ENCODE measurements around the gene ADH5.
"Not testable (repeated sequence)": the region's sequence is repeated elsewhere in the genome, so short reads cannot be mapped to it uniquely, and the experiment has no call there.

Gene ADH5

GRCh38 chr4:99029018-99029735, 59.4 kb downstream of the ADH5 start:
- peak; percentile 16 for DNase-seq (ENCODE audit: low read depth)
- no peak overlapping the region for H3K9ac ChIP-seq (ENCODE audit: low read length)
- no peaks in the 10 kb centered on the region for H3K27me3 ChIP-seq (replicated peaks; ENCODE audit: control insufficient read depth, insufficient read depth, low read length)
- H3K36me3 ChIP-seq (ENCODE audit: control insufficient read depth, insufficient read depth, low read length, severe bottlenecking): peaks cover 4% of the 10 kb centered on the region
- peaks cover 14% of the 10 kb centered on the region for H3K4me1 ChIP-seq (ENCODE audit: control insufficient read depth, insufficient read depth, low read length)
- no peaks in the 10 kb centered on the region for H3K9me3 ChIP-seq (ENCODE audit: control insufficient read depth, low read length)
- H3K4me3 ChIP-seq (ENCODE audit: low read length): no peak overlapping the region

DNA sequence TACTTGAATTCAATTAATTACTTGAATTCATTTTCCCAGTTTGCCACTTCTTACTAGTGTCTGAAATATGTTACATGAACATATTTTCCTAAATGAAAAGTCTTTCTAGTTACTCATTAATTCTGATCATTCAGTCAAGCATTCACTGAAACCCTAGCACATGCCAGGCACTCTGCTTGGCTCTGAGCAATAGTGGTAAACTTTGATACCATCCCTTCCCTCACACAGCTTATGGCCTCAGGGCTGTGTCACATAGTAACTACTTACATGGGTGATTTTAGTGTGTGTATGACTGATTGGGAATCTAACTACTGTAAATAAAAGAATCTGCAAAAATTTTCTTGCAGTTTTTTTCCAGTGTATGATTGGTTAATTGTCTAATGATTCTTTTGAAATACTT, 60.4 kb downstream of the ADH5 start:
- Histone ChIP-seq H3K27me3 (replicated peaks; ENCODE audit: control insufficient read depth, insufficient read depth, low read length) (no peaks in the 10 kb centered on the region), H3K9ac (ENCODE audit: low read length) (no peak overlapping the region), H3K9me3 (ENCODE audit: control insufficient read depth, low read length) (no peaks in the 10 kb centered on the region), H3K4me3 (ENCODE audit: low read length) (no peak overlapping the region), H3K4me1 (ENCODE audit: control insufficient read depth, insufficient read depth, low read length) (peaks cover 14% of the 10 kb centered on the region), H3K36me3 (ENCODE audit: control insufficient read depth, insufficient read depth, low read length, severe bottlenecking) (peaks cover 4% of the 10 kb centered on the region)
- peak; percentile 22 for DNase-seq (ENCODE audit: low read depth)

- Histone ChIP-seq H3K36me3 (ENCODE audit: control insufficient read depth, insufficient read depth, low read length, severe bottlenecking) (peaks cover 4% of the 10 kb centered on the region), H3K27me3 (replicated peaks; ENCODE audit: control insufficient read depth, insufficient read depth, low read length) (no peaks in the 10 kb centered on the region), H3K4me3 (ENCODE audit: low read length) (no peak overlapping the region), H3K9ac (ENCODE audit: low read length) (no peak overlapping the region), H3K4me1 (ENCODE audit: control insufficient read depth, insufficient read depth, low read length) (peaks cover 14% of the 10 kb centered on the region), H3K9me3 (ENCODE audit: control insufficient read depth, low read length) (no peaks in the 10 kb centered on the region)
- DNase-seq (ENCODE audit: low read depth): no peak
Observed at GRCh38 chr4:99027304-99027703, 61.3 kb downstream of the ADH5 start.

DNA sequence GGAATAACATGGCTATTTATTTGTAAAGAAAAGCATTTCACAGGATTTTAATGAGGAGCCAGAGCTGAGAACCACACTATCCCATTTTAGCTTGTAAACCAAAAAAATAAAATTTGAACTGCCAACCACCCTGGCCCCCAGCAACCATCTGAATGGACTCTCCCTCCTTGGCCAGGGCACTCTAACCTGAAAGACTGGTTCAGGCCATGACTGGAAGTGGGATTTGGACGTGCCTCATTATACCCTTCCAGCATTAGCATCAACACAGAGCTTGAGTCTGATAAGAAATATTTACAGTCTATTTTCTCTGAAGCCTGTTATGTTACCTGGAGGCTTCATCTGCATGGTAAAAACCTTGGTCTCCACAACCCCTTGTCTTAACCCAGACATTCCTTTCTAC, 63.1 kb downstream of the ADH5 start:
- peaks cover 14% of the 10 kb centered on the region for H3K4me1 ChIP-seq (ENCODE audit: control insufficient read depth, insufficient read depth, low read length)
- H3K36me3 ChIP-seq (ENCODE audit: control insufficient read depth, insufficient read depth, low read length, severe bottlenecking): no peaks in the 10 kb centered on the region
- no peak overlapping the region for H3K4me3 ChIP-seq (ENCODE audit: low read length)
- H3K9me3 ChIP-seq (ENCODE audit: control insufficient read depth, low read length): peaks cover 7% of the 10 kb centered on the region
- DNase-seq (ENCODE audit: low read depth): no peak
- H3K9ac ChIP-seq (ENCODE audit: low read length): no peak overlapping the region
- H3K27me3 ChIP-seq (replicated peaks; ENCODE audit: control insufficient read depth, insufficient read depth, low read length): no peaks in the 10 kb centered on the region

DNA sequence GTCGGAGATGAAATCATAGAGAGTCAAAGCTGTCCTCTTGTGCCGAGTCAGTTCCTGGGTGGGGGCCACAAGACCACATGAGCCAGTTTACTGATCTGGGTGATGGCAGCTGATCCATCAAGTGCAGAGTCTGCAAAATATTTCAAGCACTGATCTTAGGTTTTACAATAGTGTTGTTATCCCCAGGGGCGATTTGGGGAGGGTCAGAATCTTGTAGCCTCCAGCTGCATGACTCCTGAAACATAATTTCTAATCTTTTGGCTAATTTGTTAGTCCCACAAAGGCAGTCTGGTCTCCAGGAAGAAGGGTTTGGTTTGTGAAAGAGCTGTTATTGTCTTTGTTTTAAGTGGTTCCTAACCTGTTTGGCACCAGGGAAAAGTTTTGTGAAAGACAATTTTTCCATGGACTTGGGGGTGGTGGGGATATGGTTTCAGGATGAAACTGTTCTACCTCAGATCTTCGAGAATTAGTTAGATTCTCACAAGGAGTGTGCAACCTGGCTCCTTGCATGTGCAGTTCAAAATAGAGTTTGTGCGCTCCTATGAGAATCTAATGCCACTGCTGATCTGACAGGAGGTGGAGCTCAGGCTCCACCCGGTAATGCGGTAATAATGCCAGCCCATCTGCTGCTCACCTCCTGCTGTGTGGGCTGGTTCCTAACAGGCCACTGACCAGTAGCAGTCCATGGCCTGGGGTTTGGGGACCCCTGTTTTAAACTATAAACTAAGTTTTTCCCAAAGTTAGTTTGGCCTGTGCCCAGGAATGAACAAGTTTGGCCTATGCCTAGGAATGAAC, 63.9 kb downstream of the ADH5 start:
- peaks cover 14% of the 10 kb centered on the region for H3K4me1 ChIP-seq (ENCODE audit: control insufficient read depth, insufficient read depth, low read length)
- no peak overlapping the region for H3K4me3 ChIP-seq (ENCODE audit: low read length)
- peaks cover 7% of the 10 kb centered on the region for H3K9me3 ChIP-seq (ENCODE audit: control insufficient read depth, low read length)
- H3K9ac ChIP-seq (ENCODE audit: low read length): no peak overlapping the region
- H3K27me3 ChIP-seq (replicated peaks; ENCODE audit: control insufficient read depth, insufficient read depth, low read length): no peaks in the 10 kb centered on the region
- no peak for DNase-seq (ENCODE audit: low read depth)
- no peaks in the 10 kb centered on the region for H3K36me3 ChIP-seq (ENCODE audit: control insufficient read depth, insufficient read depth, low read length, severe bottlenecking)

GRCh38 chr4:99023800-99024251, 64.8 kb downstream of the ADH5 start:
- not testable (repeated sequence) for H3K4me3 ChIP-seq (ENCODE audit: low read length); H3K9ac ChIP-seq (ENCODE audit: low read length); DNase-seq (ENCODE audit: low read depth); H3K9me3 ChIP-seq (ENCODE audit: control insufficient read depth, low read length); H3K36me3 ChIP-seq (ENCODE audit: control insufficient read depth, insufficient read depth, low read length, severe bottlenecking); H3K27me3 ChIP-seq (replicated peaks; ENCODE audit: control insufficient read depth, insufficient read depth, low read length); H3K4me1 ChIP-seq (ENCODE audit: control insufficient read depth, insufficient read depth, low read length)

DNA sequence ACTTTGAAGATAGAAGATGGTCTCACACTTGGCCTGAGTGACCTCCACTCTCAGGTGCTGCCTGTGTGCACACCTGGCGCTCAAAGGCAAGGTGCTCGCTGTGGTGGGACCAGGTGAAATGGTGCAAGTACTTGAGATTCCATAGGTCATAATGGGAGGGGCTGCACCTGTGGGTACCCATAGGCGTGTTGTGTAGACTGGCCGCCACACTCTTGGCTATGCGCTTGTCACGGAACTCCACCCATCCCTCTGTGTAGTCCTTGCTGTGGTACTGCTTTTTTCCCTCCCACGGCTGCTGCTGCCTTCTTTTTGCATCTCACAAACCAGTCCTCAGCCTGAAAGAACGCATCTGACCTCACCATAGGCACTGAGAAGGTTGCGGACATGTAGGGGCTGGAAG, 66.0 kb downstream of the ADH5 start:
- Histone ChIP-seq H3K9me3 (ENCODE audit: control insufficient read depth, low read length) (peaks cover 7% of the 10 kb centered on the region), H3K4me1 (ENCODE audit: control insufficient read depth, insufficient read depth, low read length) (no peaks in the 10 kb centered on the region)

DNA sequence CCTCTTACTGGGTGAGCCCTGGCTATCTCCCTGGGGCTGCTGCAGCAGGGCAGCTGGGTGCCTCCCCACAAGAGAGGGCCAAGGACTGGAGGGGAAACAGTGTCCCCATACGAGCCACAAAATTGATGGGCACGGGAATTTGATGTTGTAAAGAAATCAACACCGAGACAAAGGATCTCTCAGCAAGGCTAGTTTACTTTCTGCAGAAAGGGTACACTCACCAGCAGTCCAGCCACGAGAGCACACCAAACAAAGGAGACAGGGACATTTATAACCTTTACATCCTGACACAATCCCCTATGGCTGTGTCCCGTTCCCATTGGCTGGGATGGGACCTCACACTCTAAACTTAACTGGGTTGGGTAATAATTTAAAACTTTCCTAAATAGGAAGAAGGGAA, 67.2 kb downstream of the ADH5 start:
- DNase-seq (ENCODE audit: low read depth): no peak
- H3K4me1 ChIP-seq (ENCODE audit: control insufficient read depth, insufficient read depth, low read length): no peaks in the 10 kb centered on the region
- peaks cover 7% of the 10 kb centered on the region for H3K9me3 ChIP-seq (ENCODE audit: control insufficient read depth, low read length)

More for the DNA sequence above, 66.0 kb downstream of the ADH5 start:
- Histone ChIP-seq H3K9ac (ENCODE audit: low read length) (no peak overlapping the region), H3K36me3 (ENCODE audit: control insufficient read depth, insufficient read depth, low read length, severe bottlenecking) (no peaks in the 10 kb centered on the region), H3K4me3 (ENCODE audit: low read length) (no peak overlapping the region), H3K27me3 (replicated peaks; ENCODE audit: control insufficient read depth, insufficient read depth, low read length) (no peaks in the 10 kb centered on the region)
- no peak for DNase-seq (ENCODE audit: low read depth)

More for the DNA sequence above, 67.2 kb downstream of the ADH5 start:
- Histone ChIP-seq H3K9ac (ENCODE audit: low read length) (no peak overlapping the region), H3K4me3 (ENCODE audit: low read length) (no peak overlapping the region), H3K27me3 (replicated peaks; ENCODE audit: control insufficient read depth, insufficient read depth, low read length) (no peaks in the 10 kb centered on the region), H3K36me3 (ENCODE audit: control insufficient read depth, insufficient read depth, low read length, severe bottlenecking) (no peaks in the 10 kb centered on the region)

Measured in adipocyte (in vitro differentiated cells).